ENCODE results near the gene FAM111B.
"Not testable (repeated sequence)": the region's sequence is repeated elsewhere in the genome, so short reads cannot be mapped to it uniquely, and the experiment has no call there.

The FAM111B gene

GRCh38 chr11:59081430-59082020 is 25.5 kb upstream of the FAM111B start:
- H2BK120ac ChIP-seq (ENCODE audit: low read depth, low read length); H3K23ac ChIP-seq (ENCODE audit: low read depth, low read length, poor library complexity); H3K4ac ChIP-seq (ENCODE audit: low read length); H2BK15ac ChIP-seq (ENCODE audit: low read length); H4K8ac ChIP-seq (ENCODE audit: low read depth, low read length); H3K14ac ChIP-seq (ENCODE audit: low read length); H3K27me3 ChIP-seq (ENCODE audit: control insufficient read depth in 3 of 3, insufficient read depth in 3 of 3, low read depth in 1 of 3, low read length in 3 of 3); H3K79me1 ChIP-seq (ENCODE audit: low read depth, low read length); H2BK12ac ChIP-seq (ENCODE audit: low read length); H2AK5ac ChIP-seq (ENCODE audit: low read depth, low read length); DNase-seq (ENCODE audit: low spot score); H2BK5ac ChIP-seq (ENCODE audit: low read length); H2AFZ ChIP-seq (ENCODE audit: low read length); H3K9me3 ChIP-seq (replicated peaks in 1 of 2; ENCODE audit: control insufficient read depth in 2 of 2, insufficient read depth in 1 of 2, low read depth in 1 of 2, low read length in 2 of 2); H3K18ac ChIP-seq (ENCODE audit: low read length); H3K4me2 ChIP-seq (ENCODE audit: insufficient read depth, low read length, poor library complexity, severe bottlenecking); H4K91ac ChIP-seq (ENCODE audit: low read depth, low read length, poor library complexity); H3K27ac ChIP-seq (replicated peaks; ENCODE audit: low read length); H3K4me1 ChIP-seq (ENCODE audit: control insufficient read depth in 2 of 2, insufficient read depth in 1 of 2, low read depth in 1 of 2, low read length in 2 of 2); H3K9ac ChIP-seq (ENCODE audit: low read depth, low read length, poor library complexity); H3K36me3 ChIP-seq (replicated peaks in 1 of 2; ENCODE audit: control insufficient read depth in 2 of 2, insufficient read depth in 2 of 2, low read length in 2 of 2); H3K4me3 ChIP-seq (ENCODE audit: low read length in 2 of 2): not testable (repeated sequence)
- no CpG with 5 or more reads among the region's 4 CpGs for WGBS, 2 donors (ENCODE audit: extremely low coverage in 2 of 2, insufficient read length in 2 of 2, insufficient replicate concordance in 1 of 2)

- H3K27me3 ChIP-seq (ENCODE audit: control insufficient read depth in 3 of 3, insufficient read depth in 3 of 3, low read depth in 1 of 3, low read length in 3 of 3); H2BK15ac ChIP-seq (ENCODE audit: low read length); H3K4me3 ChIP-seq (ENCODE audit: low read length in 2 of 2); H3K36me3 ChIP-seq (replicated peaks in 1 of 2; ENCODE audit: control insufficient read depth in 2 of 2, insufficient read depth in 2 of 2, low read length in 2 of 2); H2AK5ac ChIP-seq (ENCODE audit: low read depth, low read length); H3K23ac ChIP-seq (ENCODE audit: low read depth, low read length, poor library complexity); H2BK12ac ChIP-seq (ENCODE audit: low read length); H2AFZ ChIP-seq (ENCODE audit: low read length); H3K18ac ChIP-seq (ENCODE audit: low read length); H4K8ac ChIP-seq (ENCODE audit: low read depth, low read length); H3K9me3 ChIP-seq (replicated peaks in 1 of 2; ENCODE audit: control insufficient read depth in 2 of 2, insufficient read depth in 1 of 2, low read depth in 1 of 2, low read length in 2 of 2); H4K91ac ChIP-seq (ENCODE audit: low read depth, low read length, poor library complexity); H3K4me2 ChIP-seq (ENCODE audit: insufficient read depth, low read length, poor library complexity, severe bottlenecking); H3K14ac ChIP-seq (ENCODE audit: low read length); H3K4ac ChIP-seq (ENCODE audit: low read length); H3K27ac ChIP-seq (replicated peaks; ENCODE audit: low read length); H3K79me1 ChIP-seq (ENCODE audit: low read depth, low read length); H2BK120ac ChIP-seq (ENCODE audit: low read depth, low read length); DNase-seq (ENCODE audit: low spot score); H3K9ac ChIP-seq (ENCODE audit: low read depth, low read length, poor library complexity); H2BK5ac ChIP-seq (ENCODE audit: low read length); H3K4me1 ChIP-seq (ENCODE audit: control insufficient read depth in 2 of 2, insufficient read depth in 1 of 2, low read depth in 1 of 2, low read length in 2 of 2): not testable (repeated sequence)
- no CpG with 5 or more reads among the region's 5 CpGs for WGBS, 2 donors (ENCODE audit: extremely low coverage in 2 of 2, insufficient read length in 2 of 2, insufficient replicate concordance in 1 of 2)
Observed at GRCh38 chr11:59086007-59086406, 21.0 kb upstream of the FAM111B start, which contains the start of gene GLYATL1B. TSS of gene GLYATL1B (plus strand) at chr11:59086307. CDS start at chr11:59086307, 0 bp downstream.

DNA sequence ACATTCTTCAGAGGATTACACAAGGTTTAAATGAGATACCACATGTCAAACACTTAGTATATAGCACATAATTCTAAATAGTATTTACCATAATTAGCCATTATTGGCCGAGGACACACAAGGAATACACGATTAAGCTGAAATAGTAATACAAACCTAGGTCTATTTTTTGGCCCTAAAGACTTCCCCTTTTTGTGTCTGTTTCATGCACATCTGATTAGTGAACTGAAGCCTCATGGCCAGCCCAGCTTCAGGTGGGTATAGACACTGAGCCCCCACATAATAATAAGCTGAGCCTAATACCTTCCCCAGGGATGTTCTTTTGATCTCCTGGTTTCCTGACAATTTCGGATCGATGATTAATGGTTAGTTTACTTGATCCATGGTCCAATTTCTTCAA is 18.9 kb upstream of the FAM111B start:
- Histone ChIP-seq H2BK120ac (ENCODE audit: low read depth, low read length) (no peak overlapping the region), H3K4me2 (ENCODE audit: insufficient read depth, low read length, poor library complexity, severe bottlenecking) (no peak overlapping the region), H2BK5ac (ENCODE audit: low read length) (no peak overlapping the region), H2BK15ac (ENCODE audit: low read length) (no peak overlapping the region), H3K4me1 (ENCODE audit: control insufficient read depth in 2 of 2, insufficient read depth in 1 of 2, low read depth in 1 of 2, low read length in 2 of 2) (no peaks in the 10 kb centered on the region), H3K23ac (ENCODE audit: low read depth, low read length, poor library complexity) (no peak overlapping the region), H2AFZ (ENCODE audit: low read length) (no peak overlapping the region), H3K9me3 (replicated peaks in 1 of 2; ENCODE audit: control insufficient read depth in 2 of 2, insufficient read depth in 1 of 2, low read depth in 1 of 2, low read length in 2 of 2) (no peaks in the 10 kb centered on the region), H3K79me1 (ENCODE audit: low read depth, low read length) (no peaks in the 10 kb centered on the region), H3K18ac (ENCODE audit: low read length) (no peak overlapping the region), H2BK12ac (ENCODE audit: low read length) (no peak overlapping the region), H3K14ac (ENCODE audit: low read length) (no peak overlapping the region), H3K27me3 (ENCODE audit: control insufficient read depth in 3 of 3, insufficient read depth in 3 of 3, low read depth in 1 of 3, low read length in 3 of 3) (no peaks in the 10 kb centered on the region), H4K8ac (ENCODE audit: low read depth, low read length) (no peak overlapping the region), H3K27ac (replicated peaks; ENCODE audit: low read length) (no peak overlapping the region), H3K4ac (ENCODE audit: low read length) (no peak overlapping the region), H3K9ac (ENCODE audit: low read depth, low read length, poor library complexity) (no peak overlapping the region), H4K91ac (ENCODE audit: low read depth, low read length, poor library complexity) (no peak overlapping the region), H3K4me3 (ENCODE audit: low read length in 2 of 2) (no peak overlapping the region), H2AK5ac (ENCODE audit: low read depth, low read length) (no peak overlapping the region), H3K36me3 (replicated peaks in 1 of 2; ENCODE audit: control insufficient read depth in 2 of 2, insufficient read depth in 2 of 2, low read length in 2 of 2) (no peaks in the 10 kb centered on the region)
- DNase-seq (ENCODE audit: low spot score), result no peak
- no CpG with 5 or more reads among the region's 4 CpGs for WGBS, 2 donors (ENCODE audit: extremely low coverage in 2 of 2, insufficient read length in 2 of 2, insufficient replicate concordance in 1 of 2)

DNA sequence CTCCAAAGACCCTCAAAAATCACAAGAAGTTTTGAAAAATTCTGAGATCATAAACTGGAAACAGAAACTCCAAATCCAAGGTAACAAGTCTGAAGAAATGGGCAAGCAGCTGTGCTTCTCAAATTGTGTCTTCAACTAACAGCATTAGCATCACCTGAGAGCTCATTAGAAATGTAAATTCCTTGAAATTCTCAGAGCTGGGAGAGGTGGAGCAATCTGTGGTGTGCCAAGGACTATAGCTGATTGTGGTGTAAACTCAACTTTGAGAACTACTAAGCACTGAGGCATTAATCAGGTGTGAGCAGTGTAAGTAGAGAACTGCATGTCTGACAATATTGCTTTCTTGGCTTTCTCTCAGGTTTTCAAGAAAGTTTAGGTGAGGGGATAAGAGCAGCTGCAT is 13.5 kb upstream of the FAM111B start:
- H3K18ac ChIP-seq (ENCODE audit: low read length); H3K79me1 ChIP-seq (ENCODE audit: low read depth, low read length); H2BK12ac ChIP-seq (ENCODE audit: low read length); H3K4ac ChIP-seq (ENCODE audit: low read length); H3K4me1 ChIP-seq (ENCODE audit: control insufficient read depth in 2 of 2, insufficient read depth in 1 of 2, low read depth in 1 of 2, low read length in 2 of 2); H3K27me3 ChIP-seq (ENCODE audit: control insufficient read depth in 3 of 3, insufficient read depth in 3 of 3, low read depth in 1 of 3, low read length in 3 of 3); H3K9ac ChIP-seq (ENCODE audit: low read depth, low read length, poor library complexity); H3K4me3 ChIP-seq (ENCODE audit: low read length in 2 of 2); H3K27ac ChIP-seq (replicated peaks; ENCODE audit: low read length); H2BK120ac ChIP-seq (ENCODE audit: low read depth, low read length); H3K9me3 ChIP-seq (replicated peaks in 1 of 2; ENCODE audit: control insufficient read depth in 2 of 2, insufficient read depth in 1 of 2, low read depth in 1 of 2, low read length in 2 of 2); H3K14ac ChIP-seq (ENCODE audit: low read length); H4K91ac ChIP-seq (ENCODE audit: low read depth, low read length, poor library complexity); H3K36me3 ChIP-seq (replicated peaks in 1 of 2; ENCODE audit: control insufficient read depth in 2 of 2, insufficient read depth in 2 of 2, low read length in 2 of 2); H2AK5ac ChIP-seq (ENCODE audit: low read depth, low read length); H2BK15ac ChIP-seq (ENCODE audit: low read length); H2BK5ac ChIP-seq (ENCODE audit: low read length); DNase-seq (ENCODE audit: low spot score); H2AFZ ChIP-seq (ENCODE audit: low read length); H4K8ac ChIP-seq (ENCODE audit: low read depth, low read length); H3K4me2 ChIP-seq (ENCODE audit: insufficient read depth, low read length, poor library complexity, severe bottlenecking); H3K23ac ChIP-seq (ENCODE audit: low read depth, low read length, poor library complexity): not testable (repeated sequence)
